RWPE2 (cell line): Measurements from ENCODE around the gene AKAP9.

Experiments used
- ATAC-seq: fragments of 200-7000 bp; cut with Tn5 transposase; 3 replicates; pipeline ENCODE4 v1.9.1; 2021; ENCODE audit warnings: low read depth
- DNase-seq: peaks from one replicate; pipeline ENCODE4 v3.0.0-alpha.2; 2020; ENCODE audit warnings: low spot score
- H3K27ac ChIP-seq: fragments of 450-650 bp; 2 replicates; pipeline ENCODE4 v1.5.1; 2017; ENCODE audit warnings: mild to moderate bottlenecking; ENCODE audit not compliant: poor library complexity, severe bottlenecking
- H3K27me3 ChIP-seq: fragments of 250-450 bp; sonication (Bioruptor Pico); 2 replicates; pipeline ENCODE4 v1.5.1; 2021; ENCODE audit warnings: mild to moderate bottlenecking, moderate library complexity; ENCODE audit not compliant: insufficient read depth, poor library complexity, severe bottlenecking
- H3K36me3 ChIP-seq: fragments of 250-450 bp; sonication (Bioruptor Pico); 2 replicates; pipeline ENCODE4 v1.5.1; 2020; ENCODE audit warnings: low read depth, mild to moderate bottlenecking, moderate library complexity
- H3K4me1 ChIP-seq: fragments of 250-450 bp; sonication (Bioruptor Pico); 2 replicates; pipeline ENCODE4 v1.5.1; 2021; ENCODE audit warnings: mild to moderate bottlenecking, moderate library complexity; ENCODE audit not compliant: insufficient read depth, poor library complexity, severe bottlenecking
- H3K4me3 ChIP-seq: fragments of 250-450 bp; sonication (Bioruptor Pico); 2 replicates; pipeline ENCODE4 v1.5.1; 2021; ENCODE audit warnings: mild to moderate bottlenecking, moderate library complexity; ENCODE audit not compliant: severe bottlenecking
- H3K9me3 ChIP-seq: fragments of 250-450 bp; sonication (Bioruptor Pico); 2 replicates; pipeline ENCODE4 v1.5.1; 2021; ENCODE audit warnings: mild to moderate bottlenecking, moderate library complexity; ENCODE audit not compliant: severe bottlenecking
- CTCF ChIP-seq: fragments of 450-650 bp; IDR thresholded peaks from one replicate; pipeline ENCODE4 v1.5.1; 2017; ENCODE audit warnings: mild to moderate bottlenecking, moderate library complexity; ENCODE audit not compliant: poor library complexity, severe bottlenecking

Gene AKAP9

GRCh38 chr7:91988213-91988612, 47.6 kb downstream of the AKAP9 start:
- Histone ChIP-seq H3K27ac (no peak overlapping the region), H3K27me3 (no peaks in the 10 kb centered on the region), H3K9me3 (no peaks in the 10 kb centered on the region), H3K4me1 (no peaks in the 10 kb centered on the region), H3K4me3 (no peak overlapping the region), H3K36me3 (peaks cover 7% of the 10 kb centered on the region)
- ATAC-seq (no peak), DNase-seq (no peak)
- TF ChIP-seq CTCF = no peak

- ATAC-seq = no peak
- no peak for DNase-seq
- no peaks in the 10 kb centered on the region for H3K9me3 ChIP-seq
- no peaks in the 10 kb centered on the region for H3K4me1 ChIP-seq
- peaks cover 38% of the 10 kb centered on the region for H3K36me3 ChIP-seq
- TF ChIP-seq CTCF = no peak
- H3K27ac ChIP-seq = no peak overlapping the region
- no peak overlapping the region for H3K4me3 ChIP-seq
- no peaks in the 10 kb centered on the region for H3K27me3 ChIP-seq
Observed at GRCh38 chr7:91993976-91994375, 53.3 kb downstream of the AKAP9 start.

- TF ChIP-seq CTCF = no peak
- H3K36me3 ChIP-seq = peaks cover 46% of the 10 kb centered on the region
- H3K27me3 ChIP-seq = no peaks in the 10 kb centered on the region
- no peaks in the 10 kb centered on the region for H3K9me3 ChIP-seq
- DNase-seq = no peak
- H3K27ac ChIP-seq = no peak overlapping the region
- ATAC-seq = no peak
- no peak overlapping the region for H3K4me3 ChIP-seq
- no peaks in the 10 kb centered on the region for H3K4me1 ChIP-seq
Observed at GRCh38 chr7:91995391-91996105, 54.9 kb downstream of the AKAP9 start.

GRCh38 chr7:91999631-92000565, 59.2 kb downstream of the AKAP9 start:
- DNase-seq = no peak
- ATAC-seq = no peak
- H3K27ac ChIP-seq = no peak overlapping the region
- H3K4me3 ChIP-seq = no peak overlapping the region
- peaks cover 42% of the 10 kb centered on the region for H3K36me3 ChIP-seq
- no peaks in the 10 kb centered on the region for H3K27me3 ChIP-seq
- peaks cover 3% of the 10 kb centered on the region for H3K9me3 ChIP-seq
- no peaks in the 10 kb centered on the region for H3K4me1 ChIP-seq
- no peak for TF ChIP-seq CTCF
